Cortex of kidney (tissue), 1 donor: ENCODE measurements around the gene MAX.
"Not testable (repeated sequence)": the region's sequence is repeated elsewhere in the genome, so short reads cannot be mapped to it uniquely, and the experiment has no call there.

ENCODE experiments used
- DNase-seq: peaks from one replicate; lab custom pipeline; 2025; lab: John Stamatoyannopoulos, UW

The MAX gene

GRCh38 chr14:65034021-65034420 lies 68.3 kb downstream of the MAX start:
- DNase-seq, result no peak

- no peak for DNase-seq
Observed at GRCh38 chr14:65033181-65033580, 69.1 kb downstream of the MAX start.

- no peak for DNase-seq
Observed at GRCh38 chr14:65032319-65032718, 70.0 kb downstream of the MAX start.

- not testable (repeated sequence) for DNase-seq
Observed at GRCh38 chr14:65031321-65031720, 71.0 kb downstream of the MAX start.

GRCh38 chr14:65028937-65029336 lies 73.4 kb downstream of the MAX start:
- no peak for DNase-seq

GRCh38 chr14:65027127-65027799 lies 75.1 kb downstream of the MAX start:
- no peak for DNase-seq

GRCh38 chr14:65026526-65026925 lies 75.8 kb downstream of the MAX start:
- DNase-seq, result no peak

- DNase-seq, result no peak
Observed at GRCh38 chr14:65025818-65026217, 76.5 kb downstream of the MAX start.
